GM12878 (cell line): ENCODE results near the gene NANOG. TPM values are rescaled to one million over a fixed set of nuclear protein-coding genes. Genes with fewer than 3 reads are reported as not detected.
"Not testable (repeated sequence)": the region's sequence is repeated elsewhere in the genome, so short reads cannot be mapped to it uniquely, and the experiment has no call there.

Experiments
- ATAC-seq: fragments of 200-7000 bp; cut with Tn5 transposase; 3 replicates; pipeline ENCODE4 v1.9.1; 2020; ENCODE audit warnings: mild to moderate bottlenecking, moderate library complexity
- BruUV-seq: library from RNA; stranded (reverse); fragments of 400-500 nt; replicated peaks from 2 replicates; lab custom pipeline; 2021; lab: Mats Ljungman, UMichigan
- CTCF ChIA-PET: fragments of 300-600 bp; sonication (Branson Sonifier 250); formaldehyde crosslinking; extraction: SDS; loops from one replicate; lab custom pipeline; 2021; ENCODE audit warnings: inconsistent platforms; lab: Yijun Ruan, JAX
- POLR2A ChIA-PET: fragments of 350-600 bp; formaldehyde crosslinking; extraction: SDS; loops from one replicate; lab custom pipeline; 2021; ENCODE audit warnings: inconsistent platforms; lab: Charles Lee
- RAD21 ChIA-PET: fragments of 300-600 bp; sonication (Branson Sonifier 250); formaldehyde crosslinking; loops from one replicate; lab custom pipeline; 2023; ENCODE audit warnings: antibody characterized with exemption; ENCODE audit not compliant: unreplicated experiment; lab: Charles Lee
- SMC1A ChIA-PET: fragments of 300-600 bp; sonication (Branson Sonifier 250); formaldehyde crosslinking; loops from one replicate; lab custom pipeline; 2023; ENCODE audit not compliant: unreplicated experiment, uncharacterized antibody; lab: Charles Lee
- DNase-seq: peaks from one replicate; pipeline ENCODE4 v3.0.0-alpha.2; 2011; ENCODE audit warnings: low read depth, low spot score
- FAIRE-seq: peaks from 3 replicates; lab custom pipeline; 2011; peaks lifted over from hg19 to GRCh38; lab: Jason Lieb, UNC
- H2AFZ ChIP-seq: 2 replicates; pipeline ENCODE4 v1.6.0; 2011; ENCODE audit warnings: low read depth, low read length, control low read depth; ENCODE audit not compliant: control insufficient read depth
- H3K27ac ChIP-seq: 2 replicates; pipeline ENCODE4 v1.5.1; 2011; ENCODE audit warnings: control low read depth; ENCODE audit not compliant: control insufficient read depth, insufficient read depth
- H3K27me3 ChIP-seq, 2 experiments: replicated peaks in 1 of 2; 2 replicates each; pipeline versions ENCODE4 v1.6.0 to v1.6.1; 2011; ENCODE audit warnings: low read length in 1 of 2; ENCODE audit not compliant: control insufficient read depth in 2 of 2, insufficient read depth in 2 of 2
- H3K36me3 ChIP-seq, 2 experiments: 2 replicates each; pipeline ENCODE4 v1.5.1; 2011; ENCODE audit warnings: low read length in 1 of 2; ENCODE audit not compliant: control insufficient read depth in 2 of 2, insufficient read depth in 2 of 2
- H3K4me1 ChIP-seq: 2 replicates; pipeline ENCODE4 v1.6.1; 2011; ENCODE audit warnings: mild to moderate bottlenecking, low read length, moderate library complexity, mixed read lengths; ENCODE audit not compliant: control insufficient read depth, insufficient read depth
- H3K4me2 ChIP-seq: 2 replicates; pipeline ENCODE4 v1.6.0; 2011; ENCODE audit warnings: control low read depth; ENCODE audit not compliant: control insufficient read depth, insufficient read depth
- H3K4me3 ChIP-seq: fragments of 200-600 bp; sonication (generic); 2 replicates; pipeline ENCODE4 v1.5.1; 2016
- H3K79me2 ChIP-seq: 2 replicates; pipeline ENCODE4 v1.6.0; 2011; ENCODE audit warnings: low read length; ENCODE audit not compliant: control insufficient read depth, insufficient read depth
- H3K9ac ChIP-seq: 2 replicates; pipeline ENCODE4 v1.8.0; 2011; ENCODE audit warnings: low read length, control low read depth, mixed read lengths; ENCODE audit not compliant: control insufficient read depth, insufficient read depth
- H3K9me3 ChIP-seq: replicated peaks from 3 replicates; pipeline ENCODE4 v1.5.1; 2011; ENCODE audit warnings: mild to moderate bottlenecking, low read length; ENCODE audit not compliant: control insufficient read depth, insufficient read depth
- H4K20me1 ChIP-seq: 2 replicates; pipeline ENCODE4 v1.6.0; 2011; ENCODE audit not compliant: control insufficient read depth, insufficient read depth
- BHLHE40 ChIP-seq, 2 experiments: fragments of 450-650 bp in 1 of 2; IDR thresholded peaks; 2 replicates each; pipeline ENCODE4 v1.6.1; 2011 to 2017; ENCODE audit warnings: low read depth in 2 of 2, borderline replicate concordance in 1 of 2, improper control_type of control experiment in 1 of 2, low read length in 1 of 2, mild to moderate bottlenecking in 1 of 2
- IRF4 ChIP-seq: IDR thresholded peaks from 2 replicates; pipeline ENCODE4 v1.6.1; 2011; ENCODE audit warnings: low read depth, low read length
- LARP7 ChIP-seq: fragments of 450-650 bp; IDR thresholded peaks from 2 replicates; pipeline ENCODE4 v1.6.1; 2017; ENCODE audit warnings: mild to moderate bottlenecking
- MAX ChIP-seq: IDR thresholded peaks from 2 replicates; pipeline ENCODE4 v1.6.1; 2012; ENCODE audit warnings: low read depth, low read length, improper control_type of control experiment
- NFIC ChIP-seq: IDR thresholded peaks from 2 replicates; pipeline ENCODE4 v1.6.1; 2012; ENCODE audit warnings: low read depth, mild to moderate bottlenecking, inconsistent platforms, low read length, moderate library complexity
- RB1 ChIP-seq: fragments of 450-650 bp; formaldehyde crosslinking; IDR thresholded peaks from 2 replicates; pipeline ENCODE4 v1.6.1; 2017; ENCODE audit warnings: mild to moderate bottlenecking, borderline replicate concordance
- SP1 ChIP-seq: IDR thresholded peaks from one replicate; pipeline ENCODE4 v1.6.1; 2011; ENCODE audit warnings: low read depth, low read length
- USF2 ChIP-seq: IDR thresholded peaks from 2 replicates; pipeline ENCODE4 v1.6.1; 2011; ENCODE audit warnings: low read depth, low read length, improper control_type of control experiment, borderline replicate concordance
- ZBTB33 ChIP-seq: fragments of 450-650 bp; IDR thresholded peaks from 2 replicates; pipeline ENCODE4 v1.6.1; 2017; ENCODE audit warnings: mild to moderate bottlenecking
- ZNF687 ChIP-seq: fragments of 450-650 bp; IDR thresholded peaks from 2 replicates; pipeline ENCODE4 v1.6.1; 2017; ENCODE audit warnings: mild to moderate bottlenecking, moderate library complexity
- WGBS: methylation state at CpG from one replicate; pipeline ENCODE4 v1.1.6; 2016; ENCODE audit warnings: low lambda C conversion rate; ENCODE audit not compliant: insufficient replicate concordance, insufficient coverage; ENCODE audit errors: missing lambda C conversion rate; 5-methylcytosine and 5-hydroxymethylcytosine counted together
- in situ Hi-C: fragments of 300-500 bp; cut with MboI; formaldehyde crosslinking; loops from 9 replicates; pipeline ENCODE4 v1.14.3; 2018; ENCODE audit warnings: mixed read lengths
- intact Hi-C: fragments of 100-400 bp; cut with micrococcal nuclease; formaldehyde crosslinking; loops from one replicate; pipeline ENCODE4 v1.14.2; 2022; ENCODE audit not compliant: unreplicated experiment
- polyA plus RNA-seq, 11 experiments: library from polyadenylated mRNA; depleted of rRNA in 4 of 11; unstranded in 6 of 11; stranded (reverse) in 5 of 11; fragments of >200 nt; fragmentation: Nextera tagmentation in 4 of 11; fragmentation: Illumina TruSeq in 1 of 11; extraction: Ambion mirVana in 4 of 11; extraction: Trizol in 1 of 11; gene quantifications; 1 replicate in 1 of 11; 2 replicates in 10 of 11; pipeline versions ENCODE4 v1.2.1 to v1.2.3, GENCODE V29; 2011 to 2016; ENCODE audit warnings: inconsistent platforms in 2 of 11, missing spikeins in 2 of 11, low read depth in 1 of 11
- total RNA-seq, 4 experiments: library from RNA; depleted of rRNA in 3 of 4; stranded (reverse); fragments of >200 nt in 3 of 4; fragmentation: Illumina TruSeq in 1 of 4; extraction: Trizol in 1 of 4; gene quantifications; 2 replicates each; pipeline versions ENCODE4 v1.2.1 to v1.2.3, GENCODE V29; 2013 to 2021

The NANOG gene
- total and polyA plus RNA-seq, 10 of the 15 experiments (the other 5 are each of a cell fraction or from before 2014, with no cell fraction given): 0.51 TPM; not detected in 9

GRCh38 chr12:7833201-7833600 is 44.0 kb downstream of the NANOG start:
- not testable (repeated sequence) for ATAC-seq, H3K4me1 ChIP-seq

GRCh38 chr12:7833831-7834230 is 44.6 kb downstream of the NANOG start:
- no peaks in the 10 kb centered on the region for H3K4me1 ChIP-seq
- H2AFZ ChIP-seq: no peak overlapping the region
- 29% methylated on average over 4 of the region's 4 CpGs for WGBS
- ChIA-PET RAD21 (no interaction called here), POLR2A (no interaction called here), CTCF (interaction anchor here (2.0 kb wide), 1 partner anchor 26 kb away, joined by 4 read pairs; no protein-coding TSS in a partner anchor), SMC1A (no interaction called here)
- H3K4me2 ChIP-seq: no peak overlapping the region
- ATAC-seq (no peak), FAIRE-seq (no peak), DNase-seq (no peak)
- no peaks in the 10 kb centered on the region for H3K27me3 ChIP-seq
- H4K20me1 ChIP-seq: no peaks in the 10 kb centered on the region
- no TSS peak for BruUV-seq
- H3K9ac ChIP-seq: no peak overlapping the region
- no peaks in the 10 kb centered on the region for H3K9me3 ChIP-seq
- H3K4me3 ChIP-seq: no peak overlapping the region
- intact Hi-C loops (no loop called here), in situ Hi-C loops (no loop called here)
- no peaks in the 10 kb centered on the region for H3K36me3 ChIP-seq
- no peaks in the 10 kb centered on the region for H3K79me2 ChIP-seq
- H3K27ac ChIP-seq: no peak overlapping the region
- TF ChIP-seq SP1 (no peak), MAX (no peak), USF2 (no peak), IRF4 (no peak), BHLHE40 (IDR thresholded peaks at IDR 0.05; ENCODE audit: borderline replicate concordance in 1 of 2, low read depth in 2 of 2, low read length in 1 of 2) (no peak), LARP7 (no peak), ZBTB33 (no peak), ZNF687 (no peak), RB1 (no peak), NFIC (no peak)

More at GRCh38 chr12:7833201-7833600, 44.0 kb downstream of the NANOG start:
- RAD21 ChIA-PET, H3K4me2 ChIP-seq, in situ Hi-C loops, H3K9me3 ChIP-seq, H2AFZ ChIP-seq, H3K36me3 ChIP-seq, H3K27me3 ChIP-seq, DNase-seq, intact Hi-C loops, H3K4me3 ChIP-seq, H3K79me2 ChIP-seq, H4K20me1 ChIP-seq, POLR2A ChIA-PET, BruUV-seq, H3K27ac ChIP-seq, H3K9ac ChIP-seq, FAIRE-seq: not testable (repeated sequence)
- SMC1A ChIA-PET: interaction anchor here (0.9 to 1.6 kb wide), 2 partner anchors 100 to 157 kb away, joined by 3 to 4 read pairs; no protein-coding TSS in a partner anchor
- CTCF ChIA-PET: interaction anchor here (2.0 kb wide), 1 partner anchor 26 kb away, joined by 4 read pairs; no protein-coding TSS in a partner anchor
- 46% methylated on average over 6 of the region's 6 CpGs for WGBS
